Measurements from ENCODE around the gene ZNF775. TPM values are rescaled to one million over a fixed set of nuclear protein-coding genes. Genes with fewer than 3 reads are reported as not detected.

The ZNF775 gene
- total RNA-seq, 1 donor from 2014 or later: 4.5 TPM

DNA sequence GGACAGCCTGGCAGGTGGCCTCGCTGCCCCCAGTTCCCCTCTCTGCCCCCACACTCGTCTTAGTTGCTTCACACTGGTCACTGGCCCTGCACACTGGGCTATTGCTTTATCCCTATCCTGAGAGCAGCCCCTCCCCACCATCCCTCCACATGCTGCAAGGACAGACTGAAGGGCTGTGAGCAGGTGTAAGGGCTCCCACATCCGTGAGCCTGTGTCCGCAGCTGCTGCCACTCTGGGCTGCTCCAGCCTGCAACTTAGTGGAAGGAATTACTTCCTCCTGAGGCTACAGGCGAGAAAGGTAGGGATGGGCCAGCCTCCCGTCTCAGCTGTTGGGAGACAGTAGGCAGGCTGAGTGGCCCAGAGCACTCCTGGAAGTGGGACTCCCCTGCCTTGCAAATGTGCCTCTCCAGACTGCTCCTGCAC is 41.5 kb upstream of the ZNF775 start:
- Histone ChIP-seq H3K27ac (no peak overlapping the region), H3K36me3 (peaks cover 15% of the 10 kb centered on the region), H3K4me1 (peaks cover 30% of the 10 kb centered on the region), H3K4me3 (no peak overlapping the region), H3K27me3 (ENCODE audit: low read depth) (peaks cover 21% of the 10 kb centered on the region), H3K9me3 (no peaks in the 10 kb centered on the region)
- TF ChIP-seq, protein P1, sequence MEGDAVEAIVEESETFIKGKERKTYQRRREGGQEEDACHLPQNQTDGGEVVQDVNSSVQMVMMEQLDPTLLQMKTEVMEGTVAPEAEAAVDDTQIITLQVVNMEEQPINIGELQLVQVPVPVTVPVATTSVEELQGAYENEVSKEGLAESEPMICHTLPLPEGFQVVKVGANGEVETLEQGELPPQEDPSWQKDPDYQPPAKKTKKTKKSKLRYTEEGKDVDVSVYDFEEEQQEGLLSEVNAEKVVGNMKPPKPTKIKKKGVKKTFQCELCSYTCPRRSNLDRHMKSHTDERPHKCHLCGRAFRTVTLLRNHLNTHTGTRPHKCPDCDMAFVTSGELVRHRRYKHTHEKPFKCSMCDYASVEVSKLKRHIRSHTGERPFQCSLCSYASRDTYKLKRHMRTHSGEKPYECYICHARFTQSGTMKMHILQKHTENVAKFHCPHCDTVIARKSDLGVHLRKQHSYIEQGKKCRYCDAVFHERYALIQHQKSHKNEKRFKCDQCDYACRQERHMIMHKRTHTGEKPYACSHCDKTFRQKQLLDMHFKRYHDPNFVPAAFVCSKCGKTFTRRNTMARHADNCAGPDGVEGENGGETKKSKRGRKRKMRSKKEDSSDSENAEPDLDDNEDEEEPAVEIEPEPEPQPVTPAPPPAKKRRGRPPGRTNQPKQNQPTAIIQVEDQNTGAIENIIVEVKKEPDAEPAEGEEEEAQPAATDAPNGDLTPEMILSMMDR (IDR thresholded peaks at IDR 0.05): no peak
- DNase-seq: no peak
- intact Hi-C loops (cut with DNase I): no loop called here
- ATAC-seq: no peak

DNA sequence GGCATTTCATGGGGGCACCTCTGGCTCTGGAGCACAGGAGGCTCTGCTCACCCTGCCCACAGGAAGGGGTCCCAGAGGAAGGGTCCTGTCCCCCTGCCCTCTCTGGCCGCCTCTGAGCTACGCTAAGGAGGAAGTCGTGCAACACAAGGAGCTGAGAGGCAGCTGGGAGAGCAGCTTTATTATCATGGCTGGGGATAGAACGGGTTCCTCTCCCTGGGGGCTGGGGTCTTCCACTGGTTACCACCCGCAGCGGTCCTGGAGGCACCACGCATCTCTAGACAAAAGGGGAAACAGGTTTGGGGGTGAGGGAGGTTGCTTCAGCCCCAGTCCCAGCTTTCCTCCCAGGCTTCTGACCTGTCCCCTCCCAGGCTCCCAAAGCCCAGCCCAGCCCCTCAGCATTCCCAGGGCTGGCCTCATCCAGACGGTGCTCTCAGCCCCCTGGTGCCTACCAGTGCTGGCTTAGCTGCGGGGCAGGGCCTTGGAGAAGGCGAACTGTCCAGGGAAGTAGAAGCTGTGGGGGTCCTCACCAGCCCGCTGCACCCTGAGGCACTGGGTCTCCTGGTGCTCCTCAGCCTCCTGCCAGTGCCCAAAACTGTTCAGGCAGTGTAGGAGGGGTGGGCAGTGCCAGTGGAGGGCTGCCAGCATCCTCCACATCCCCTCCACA is 40.8 kb upstream of the ZNF775 start:
- H3K4me3 ChIP-seq: no peak overlapping the region
- H3K9me3 ChIP-seq: no peaks in the 10 kb centered on the region
- DNase-seq: no peak
- intact Hi-C loops (cut with DNase I): no loop called here
- no peak for ATAC-seq
- H3K27me3 ChIP-seq (ENCODE audit: low read depth): peaks cover 26% of the 10 kb centered on the region
- peaks cover 30% of the 10 kb centered on the region for H3K4me1 ChIP-seq
- TF ChIP-seq, protein P1 (IDR thresholded peaks at IDR 0.05): no peak
- no peak overlapping the region for H3K27ac ChIP-seq
- peaks cover 15% of the 10 kb centered on the region for H3K36me3 ChIP-seq

DNA sequence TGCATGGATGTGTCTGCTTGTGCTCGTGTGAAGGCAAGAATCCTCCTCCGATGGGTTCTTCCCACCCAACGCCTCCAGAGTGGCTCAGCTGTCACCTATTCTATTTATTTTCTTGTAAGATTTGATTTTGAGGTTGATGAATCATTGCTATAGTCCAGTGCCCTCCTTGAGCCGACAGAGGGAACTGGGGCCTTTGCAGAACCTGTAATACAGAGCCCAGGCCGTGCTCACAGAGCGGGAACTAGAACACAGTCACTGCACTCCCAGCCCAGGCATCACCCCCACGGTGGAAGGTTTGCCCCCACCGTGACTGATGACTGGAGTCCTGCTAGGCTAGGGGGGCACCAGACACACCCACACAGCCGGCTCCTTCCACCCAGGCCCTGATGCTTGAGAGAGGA is 39.7 kb upstream of the ZNF775 start:
- intact Hi-C loops (cut with DNase I): no loop called here
- Histone ChIP-seq H3K36me3 (peaks cover 15% of the 10 kb centered on the region), H3K27ac (no peak overlapping the region), H3K4me3 (peak overlapping the region; percentile 62), H3K4me1 (peaks cover 30% of the 10 kb centered on the region), H3K9me3 (no peaks in the 10 kb centered on the region), H3K27me3 (ENCODE audit: low read depth) (peaks cover 26% of the 10 kb centered on the region)
- ATAC-seq (no peak), DNase-seq (no peak)
- TF ChIP-seq, protein P1 (IDR thresholded peaks at IDR 0.05): no peak

DNA sequence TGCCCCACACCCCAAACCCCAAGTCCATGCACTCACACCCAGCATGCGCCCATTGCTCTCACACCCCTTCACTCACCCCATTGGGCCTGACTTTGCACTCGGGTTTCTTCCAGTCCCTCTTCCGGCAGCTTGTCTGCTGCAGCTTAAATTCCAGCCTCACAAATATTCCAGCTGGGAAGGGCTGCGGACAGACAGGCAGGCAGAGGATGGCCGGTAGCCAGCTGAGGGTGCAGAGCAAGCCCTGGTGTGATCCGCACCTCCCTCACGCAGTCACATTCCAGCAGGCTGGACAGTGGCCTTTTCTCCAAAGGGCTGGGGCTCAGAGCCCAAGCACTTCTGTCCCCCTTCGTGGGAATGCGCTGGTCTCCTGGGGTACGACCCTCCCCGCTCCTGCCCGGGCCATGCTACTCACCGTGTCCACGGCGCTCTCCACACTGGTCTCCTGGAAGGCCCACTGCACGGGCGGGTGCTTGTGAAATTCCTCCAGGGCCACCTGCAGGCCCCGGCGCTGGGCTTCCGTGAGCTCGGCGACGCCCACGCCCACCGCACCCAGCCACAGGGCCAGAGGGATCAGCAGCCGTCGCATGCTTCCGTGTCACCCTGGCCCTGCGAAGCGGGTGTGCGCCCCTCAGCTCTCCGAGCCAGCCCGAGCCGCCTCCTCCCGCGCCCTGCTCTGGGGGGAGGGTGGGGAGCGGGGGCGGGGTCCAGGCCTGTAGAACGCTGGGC is 38.9 kb upstream of the ZNF775 start:
- intact Hi-C loops (cut with DNase I): no loop called here
- ATAC-seq (peak; percentile 66 to 69), DNase-seq (peak; percentile 66)
- Histone ChIP-seq H3K4me1 (peaks cover 30% of the 10 kb centered on the region), H3K36me3 (peaks cover 15% of the 10 kb centered on the region), H3K27me3 (ENCODE audit: low read depth) (peaks cover 26% of the 10 kb centered on the region), H3K4me3 (peak overlapping the region; percentile 62), H3K9me3 (no peaks in the 10 kb centered on the region), H3K27ac (peak overlapping the region; percentile 78)
- TF ChIP-seq, protein P1 (IDR thresholded peaks at IDR 0.05): no peak

DNA sequence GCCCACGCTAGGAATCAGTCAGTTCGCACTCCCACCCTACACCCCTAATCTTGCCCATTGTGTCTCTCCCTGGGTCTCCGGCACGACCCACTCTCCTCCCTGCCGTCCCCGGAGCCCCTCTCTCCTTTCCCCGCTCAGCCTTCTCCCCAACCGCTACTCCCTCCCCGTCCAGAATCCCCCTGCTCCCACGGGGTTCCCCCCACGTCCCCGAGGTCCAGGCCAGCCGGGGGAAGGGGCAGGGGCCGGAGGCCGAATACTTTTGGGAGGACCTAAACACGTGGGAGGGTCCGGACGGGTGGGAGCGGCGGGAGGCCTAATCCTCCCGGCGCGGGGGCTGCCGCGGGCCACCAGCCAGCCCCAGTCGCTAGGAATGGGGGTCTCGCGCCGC is 38.3 kb upstream of the ZNF775 start:
- intact Hi-C loops (cut with DNase I): no loop called here
- ATAC-seq (peak; percentile 1 to 9), DNase-seq (no peak)
- Histone ChIP-seq H3K27ac (peak overlapping the region; percentile 78), H3K9me3 (no peaks in the 10 kb centered on the region), H3K27me3 (ENCODE audit: low read depth) (peaks cover 26% of the 10 kb centered on the region), H3K36me3 (peaks cover 15% of the 10 kb centered on the region), H3K4me3 (peak overlapping the region; percentile 62), H3K4me1 (peaks cover 26% of the 10 kb centered on the region)
- TF ChIP-seq, protein P1 (IDR thresholded peaks at IDR 0.05): no peak
